Mesothelial cell of epicardium (in vitro differentiated cells): ENCODE measurements around the gene NELL1. TPM values are rescaled to one million over a fixed set of nuclear protein-coding genes. Genes with fewer than 3 reads are reported as not detected.

Source experiments
- DNase-seq, 2 experiments: peaks; one replicate each; pipeline ENCODE4 v3.0.0; 2021; ENCODE audit warnings: low spot score in 2 of 2; ENCODE audit not compliant: unreplicated experiment in 2 of 2
- H3K27ac Mint-ChIP-seq: 2 replicates; pipeline ENCODE4 v1.8.0; 2021; ENCODE audit warnings: mixed read lengths
- H3K27me3 Mint-ChIP-seq: 2 replicates; pipeline ENCODE4 v1.8.0; 2021; ENCODE audit warnings: low read depth, mixed read lengths
- H3K36me3 Mint-ChIP-seq: 2 replicates; pipeline ENCODE4 v1.8.0; 2021; ENCODE audit warnings: mixed read lengths
- H3K4me1 Mint-ChIP-seq: 2 replicates; pipeline ENCODE4 v1.8.0; 2021; ENCODE audit warnings: mixed read lengths
- H3K4me3 Mint-ChIP-seq: 2 replicates; pipeline ENCODE4 v1.8.0; 2021; ENCODE audit warnings: mild to moderate bottlenecking, moderate library complexity, mixed read lengths
- H3K9me3 Mint-ChIP-seq: 2 replicates; pipeline ENCODE4 v1.8.0; 2021; ENCODE audit warnings: mixed read lengths
- total RNA-seq: library from RNA; stranded (reverse); gene quantifications from 3 replicates; pipeline ENCODE4 v1.2.1, GENCODE V29; 2021
- TF ChIP-seq, protein P1 (sequence below): fragments of 200-600 bp; sonication (generic); IDR thresholded peaks from one replicate; pipeline ENCODE4 v1.5.0; 2021; ENCODE audit warnings: antibody characterized with exemption; ENCODE audit not compliant: unreplicated experiment

The NELL1 gene
- total RNA-seq, 1 donor from 2014 or later = 1.7 TPM

DNA sequence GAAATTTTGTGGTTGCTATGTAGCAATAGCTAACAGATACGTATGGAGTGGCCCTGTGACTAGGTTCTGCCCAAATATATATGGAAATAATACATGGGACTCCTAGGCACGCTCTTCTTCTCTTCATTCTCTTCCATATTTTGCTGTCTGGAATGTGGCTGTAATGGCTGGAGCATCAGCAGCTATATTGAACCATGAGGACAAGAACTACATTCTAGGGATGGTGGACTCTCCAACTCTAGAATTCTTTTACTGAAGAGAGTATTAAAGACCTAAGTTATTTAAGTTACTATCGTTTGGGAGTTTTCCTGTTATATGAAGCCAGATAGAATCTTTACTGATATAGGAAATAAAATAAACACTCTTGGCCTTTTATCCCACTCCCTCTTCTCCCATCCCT, 7.5 kb upstream of the NELL1 start:
- Mint-ChIP-seq H3K27me3 (peaks cover 92% of the 10 kb centered on the region), H3K4me3 (no peak overlapping the region), H3K4me1 (no peaks in the 10 kb centered on the region), H3K9me3 (peaks cover 4% of the 10 kb centered on the region), H3K27ac (no peak overlapping the region), H3K36me3 (no peaks in the 10 kb centered on the region)
- TF ChIP-seq, protein P1, sequence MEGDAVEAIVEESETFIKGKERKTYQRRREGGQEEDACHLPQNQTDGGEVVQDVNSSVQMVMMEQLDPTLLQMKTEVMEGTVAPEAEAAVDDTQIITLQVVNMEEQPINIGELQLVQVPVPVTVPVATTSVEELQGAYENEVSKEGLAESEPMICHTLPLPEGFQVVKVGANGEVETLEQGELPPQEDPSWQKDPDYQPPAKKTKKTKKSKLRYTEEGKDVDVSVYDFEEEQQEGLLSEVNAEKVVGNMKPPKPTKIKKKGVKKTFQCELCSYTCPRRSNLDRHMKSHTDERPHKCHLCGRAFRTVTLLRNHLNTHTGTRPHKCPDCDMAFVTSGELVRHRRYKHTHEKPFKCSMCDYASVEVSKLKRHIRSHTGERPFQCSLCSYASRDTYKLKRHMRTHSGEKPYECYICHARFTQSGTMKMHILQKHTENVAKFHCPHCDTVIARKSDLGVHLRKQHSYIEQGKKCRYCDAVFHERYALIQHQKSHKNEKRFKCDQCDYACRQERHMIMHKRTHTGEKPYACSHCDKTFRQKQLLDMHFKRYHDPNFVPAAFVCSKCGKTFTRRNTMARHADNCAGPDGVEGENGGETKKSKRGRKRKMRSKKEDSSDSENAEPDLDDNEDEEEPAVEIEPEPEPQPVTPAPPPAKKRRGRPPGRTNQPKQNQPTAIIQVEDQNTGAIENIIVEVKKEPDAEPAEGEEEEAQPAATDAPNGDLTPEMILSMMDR = no peak
- DNase-seq = no peak

DNA sequence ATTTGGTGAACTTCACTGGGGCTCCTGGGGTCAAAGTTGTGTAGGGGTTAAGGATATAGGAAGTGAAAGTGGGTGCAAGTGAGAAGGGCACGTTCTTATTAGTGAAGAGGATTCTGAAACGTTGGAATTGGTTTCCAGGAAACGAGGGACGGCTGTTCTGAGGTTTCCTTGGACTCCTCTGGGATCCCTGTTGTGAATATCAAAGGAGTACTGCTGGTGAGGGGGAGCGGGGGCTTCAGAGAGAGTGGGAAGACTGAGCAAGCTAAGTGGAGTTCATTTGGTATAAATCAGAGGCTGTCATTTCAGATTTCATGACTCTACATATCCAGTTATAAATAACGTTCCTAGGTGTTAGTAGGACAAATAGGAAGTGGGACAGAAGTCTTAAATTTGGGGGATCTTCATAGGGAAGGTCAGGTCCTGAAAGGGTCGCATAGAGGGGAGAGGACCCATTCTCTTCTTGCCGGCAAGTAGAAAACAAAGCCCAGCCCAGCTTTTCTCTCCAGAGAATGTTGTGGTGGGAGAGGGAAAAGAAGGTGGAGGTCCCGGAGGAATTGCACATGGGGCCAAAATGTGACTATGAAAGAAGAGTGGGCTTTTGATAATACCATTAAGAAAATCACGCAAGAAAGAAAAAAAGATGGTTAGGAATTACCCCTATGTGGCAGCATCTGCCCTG, 1.1 kb upstream of the NELL1 start:
- Mint-ChIP-seq H3K9me3 (no peaks in the 10 kb centered on the region), H3K4me3 (peak overlapping the region; percentile 73), H3K27ac (no peak overlapping the region), H3K27me3 (peaks cover 95% of the 10 kb centered on the region), H3K36me3 (no peaks in the 10 kb centered on the region), H3K4me1 (peaks cover 11% of the 10 kb centered on the region)
- no peak for DNase-seq
- TF ChIP-seq, protein P1 = no peak

DNA sequence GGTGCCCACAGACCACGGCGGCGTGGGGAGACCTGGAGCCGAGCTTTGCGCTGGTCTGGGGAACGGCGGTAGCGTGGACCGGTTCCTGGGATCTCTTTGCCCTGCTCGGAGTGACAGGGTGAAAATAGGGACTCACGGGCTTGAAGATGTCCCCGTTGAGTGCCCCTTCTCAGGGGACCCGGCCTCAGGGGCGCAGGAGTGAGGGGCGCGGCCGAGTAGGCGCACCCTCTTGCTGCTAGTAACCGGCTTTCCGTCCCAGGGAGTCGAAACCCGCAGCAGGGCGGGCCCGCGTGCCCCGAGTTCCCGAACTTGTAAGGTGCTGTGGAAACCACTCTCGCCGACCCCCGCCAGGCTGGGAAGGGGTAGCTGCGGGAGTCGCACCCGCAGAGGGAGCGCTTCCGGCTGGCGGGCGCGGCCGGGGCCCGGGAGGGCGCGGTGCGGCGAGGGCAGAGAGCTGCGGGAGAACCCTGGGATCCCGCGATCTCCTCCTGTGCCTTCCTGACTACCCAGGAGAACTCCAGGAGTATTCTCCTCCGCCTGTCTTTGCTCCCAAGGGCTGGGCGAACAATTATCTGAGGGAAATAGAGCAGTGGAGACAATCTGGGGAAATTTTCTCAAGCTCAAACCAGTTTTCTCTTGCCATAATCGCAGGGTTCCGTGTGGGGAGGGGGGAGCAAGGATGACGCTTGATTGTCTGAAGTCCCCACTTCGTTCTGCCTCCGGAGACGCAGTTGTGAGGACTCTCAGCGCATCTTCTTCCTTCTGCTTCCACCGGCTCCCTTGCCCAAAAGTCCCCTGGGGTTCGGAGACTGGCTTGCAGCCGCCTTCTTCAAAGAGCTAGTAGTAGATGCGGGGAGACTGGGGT, 666 bp downstream of the NELL1 start:
- TF ChIP-seq, protein P1 = no peak
- Mint-ChIP-seq H3K27ac (no peak overlapping the region), H3K9me3 (no peaks in the 10 kb centered on the region)

DNA sequence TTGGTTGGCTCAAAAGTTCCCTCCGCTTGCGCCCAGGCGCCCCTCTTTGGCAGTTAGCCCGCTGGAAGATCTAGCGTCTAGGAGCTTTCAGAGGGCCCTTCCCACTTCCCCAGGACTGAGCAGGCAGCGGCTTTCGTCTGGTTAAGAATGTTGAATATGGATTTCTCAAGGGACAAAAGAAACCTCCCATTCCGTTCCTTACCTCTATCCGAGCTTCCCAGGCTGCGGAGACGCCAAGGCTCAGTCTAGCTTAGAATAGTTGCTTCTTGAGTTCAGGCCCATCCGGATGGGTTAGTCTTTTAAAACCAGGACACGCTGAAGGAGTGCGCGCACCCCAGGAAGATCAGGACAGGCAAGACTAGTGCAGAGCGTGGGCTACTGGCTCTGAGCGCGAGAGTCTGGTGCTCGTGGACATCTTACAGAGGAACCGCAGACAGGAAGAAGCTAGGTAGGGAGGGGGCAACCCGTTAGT, 1.6 kb downstream of the NELL1 start:
- Mint-ChIP-seq H3K27me3 (peaks cover 95% of the 10 kb centered on the region), H3K9me3 (no peaks in the 10 kb centered on the region), H3K27ac (no peak overlapping the region), H3K4me1 (peaks cover 11% of the 10 kb centered on the region), H3K4me3 (peak overlapping the region; percentile 45), H3K36me3 (no peaks in the 10 kb centered on the region)
- TF ChIP-seq, protein P1 = no peak
- DNase-seq = no peak

More for the DNA sequence above, 666 bp downstream of the NELL1 start:
- Mint-ChIP-seq H3K27me3 (peaks cover 96% of the 10 kb centered on the region), H3K4me1 (peaks cover 11% of the 10 kb centered on the region), H3K4me3 (peak overlapping the region; percentile 68), H3K36me3 (no peaks in the 10 kb centered on the region)
- DNase-seq = no peak

DNA sequence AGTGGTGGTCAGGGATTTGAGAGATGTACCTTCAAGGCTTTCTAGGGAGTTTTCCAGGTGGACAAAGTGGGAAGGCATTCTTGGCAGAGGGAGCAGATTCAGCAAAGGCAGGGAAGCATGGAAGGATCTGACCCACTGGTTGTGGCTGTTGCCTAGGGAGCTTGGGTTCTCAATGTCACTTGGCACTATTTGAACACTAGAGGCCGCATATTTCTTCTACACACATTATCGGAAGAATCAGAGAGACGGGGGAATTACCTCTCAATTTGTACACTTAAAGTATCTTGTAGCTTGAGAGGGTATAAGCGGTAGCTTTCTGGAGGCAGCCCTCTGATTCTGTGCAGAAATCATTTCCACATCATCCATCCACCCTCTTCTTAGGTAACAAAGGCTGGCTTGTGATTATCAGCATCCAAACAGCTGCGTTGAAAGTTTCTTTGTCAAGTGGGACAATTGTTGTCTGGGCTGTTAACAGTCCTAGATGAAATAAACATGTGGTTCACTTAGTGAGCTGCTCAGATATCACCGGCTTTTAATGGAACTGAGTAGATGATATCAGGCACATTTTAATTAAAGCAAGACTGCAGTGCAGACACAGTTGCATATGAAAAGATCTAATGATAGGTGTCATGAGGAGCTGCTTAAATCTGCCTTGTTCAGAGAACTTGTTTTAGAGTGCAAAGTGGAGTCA, 2.6 kb downstream of the NELL1 start:
- Mint-ChIP-seq H3K27me3 (peaks cover 95% of the 10 kb centered on the region), H3K27ac (no peak overlapping the region), H3K4me1 (peaks cover 11% of the 10 kb centered on the region), H3K36me3 (no peaks in the 10 kb centered on the region), H3K4me3 (no peak overlapping the region), H3K9me3 (no peaks in the 10 kb centered on the region)
- no peak for DNase-seq
- TF ChIP-seq, protein P1 = no peak
